Measurements from ENCODE around the gene DTL. TPM values are rescaled to one million over a fixed set of nuclear protein-coding genes. Genes with fewer than 3 reads are reported as not detected.

DTL gene
- total RNA-seq, 2 experiments from 2014 or later = 61.7 to 64.4 TPM

- peak overlapping the region; percentile 82 for H3K4me3 ChIP-seq (ENCODE audit: low read depth, low read length, poor library complexity, severe bottlenecking)
- peak overlapping the region; percentile 94 for H3K4me2 ChIP-seq (ENCODE audit: low read length)
Measured at GRCh38 chr1:212035835-212036605, 472 bp downstream of the DTL start.

GRCh38 chr1:212037900-212038299 is 2.4 kb downstream of the DTL start:
- H3K79me2 ChIP-seq (ENCODE audit: insufficient read depth, low read depth, low read length) = peaks cover 93% of the 10 kb centered on the region
- H3K4me2 ChIP-seq (ENCODE audit: low read length) = peak overlapping the region; percentile 94
- H3K9me3 ChIP-seq (ENCODE audit: low read length) = peaks cover 2% of the 10 kb centered on the region; the same call in 1 of the 2 replicates
- no TSS peak for BruUV-seq (replicated peaks)
- peaks cover 63% of the 10 kb centered on the region for H4K20me1 ChIP-seq (ENCODE audit: insufficient read depth, low read length)
- POLR2A ChIA-PET = interaction anchor here (1.2 to 1.4 kb wide), 2 partner anchors 10 to 357 kb away, joined by 3 to 4 read pairs; no protein-coding TSS in a partner anchor
- no peak overlapping the region for H3K27ac ChIP-seq (ENCODE audit: low read depth, low read length, poor library complexity, severe bottlenecking)
- peaks cover 71% of the 10 kb centered on the region for H3K36me3 ChIP-seq (ENCODE audit: insufficient read depth, low read length)
- no peak for TF ChIP-seq EZH2phosphoT487 (IDR thresholded peaks at IDR 0.05; ENCODE audit: borderline replicate concordance, low read depth, low read length)
- no peak for TF ChIP-seq CTCF (conservative IDR thresholded peaks at IDR 0.05; ENCODE audit: low read length)
- H3K4me3 ChIP-seq (ENCODE audit: low read depth, low read length, poor library complexity, severe bottlenecking) = peak overlapping the region; percentile 82
- CTCF ChIA-PET (ENCODE audit: unreplicated experiment) = no interaction called here
- H2AFZ ChIP-seq (ENCODE audit: low read length) = no peak overlapping the region
- H3K4me1 ChIP-seq (ENCODE audit: insufficient read depth, low read length, poor library complexity, severe bottlenecking) = peaks cover 50% of the 10 kb centered on the region
- H3K9me2 ChIP-seq (ENCODE audit: insufficient read depth, low read length) = no peaks in the 10 kb centered on the region
- DNase-seq (ENCODE audit: low spot score) = peak; percentile 19
- intact Hi-C loops (cut with micrococcal nuclease; ENCODE audit: unreplicated experiment) = no loop called here

More at GRCh38 chr1:212035835-212036605, 472 bp downstream of the DTL start:
- peak; percentile 52 for DNase-seq (ENCODE audit: low spot score)
- TSS peak; percentile 66 for BruUV-seq (replicated peaks)
- Histone ChIP-seq H3K9me3 (ENCODE audit: low read length) (peaks cover 4% of the 10 kb centered on the region; the same call in 1 of the 2 replicates), H3K27ac (ENCODE audit: low read depth, low read length, poor library complexity, severe bottlenecking) (peak overlapping the region; percentile 80), H4K20me1 (ENCODE audit: insufficient read depth, low read length) (peaks cover 55% of the 10 kb centered on the region), H3K9me2 (ENCODE audit: insufficient read depth, low read length) (no peaks in the 10 kb centered on the region), H3K36me3 (ENCODE audit: insufficient read depth, low read length) (peaks cover 70% of the 10 kb centered on the region), H2AFZ (ENCODE audit: low read length) (peak overlapping the region; percentile 7; the same call in 1 of the 2 replicates), H3K79me2 (ENCODE audit: insufficient read depth, low read depth, low read length) (peaks cover 93% of the 10 kb centered on the region), H3K4me1 (ENCODE audit: insufficient read depth, low read length, poor library complexity, severe bottlenecking) (peaks cover 63% of the 10 kb centered on the region)
- intact Hi-C loops (cut with micrococcal nuclease; ENCODE audit: unreplicated experiment) = loop anchor here (1.0 to 2.0 kb wide), 6 partner anchors 24 to 457 kb away; partner anchors contain the start of genes LPGAT1, PPP2R5A and SLC30A1
- ChIA-PET POLR2A (interaction anchor here (0.5 to 2.6 kb wide), 32 partner anchors 8 to 1011 kb away, joined by 3 to 30 read pairs (median 4); partner anchors contain the start of genes PACC1 and PPP2R5A), CTCF (ENCODE audit: unreplicated experiment) (interaction anchor here (0.7 to 2.0 kb wide), 11 partner anchors 23 to 420 kb away, joined by 3 to 11 read pairs (median 3); partner anchors contain the start of gene NEK2)
- TF ChIP-seq CTCF (conservative IDR thresholded peaks at IDR 0.05; ENCODE audit: low read length) = no peak
- no peak for TF ChIP-seq EZH2phosphoT487 (IDR thresholded peaks at IDR 0.05; ENCODE audit: borderline replicate concordance, low read depth, low read length)

Measured in OCI-LY7 (cell line).